ENCODE measurements around the gene USP31. TPM values are rescaled to one million over a fixed set of nuclear protein-coding genes. Genes with fewer than 3 reads are reported as not detected.

USP31 gene
- total and polyA plus RNA-seq, 2 of the 13 experiments (the other 11 are each of a cell fraction or from before 2014, with no cell fraction given), result 22.5 to 23.3 TPM

DNA sequence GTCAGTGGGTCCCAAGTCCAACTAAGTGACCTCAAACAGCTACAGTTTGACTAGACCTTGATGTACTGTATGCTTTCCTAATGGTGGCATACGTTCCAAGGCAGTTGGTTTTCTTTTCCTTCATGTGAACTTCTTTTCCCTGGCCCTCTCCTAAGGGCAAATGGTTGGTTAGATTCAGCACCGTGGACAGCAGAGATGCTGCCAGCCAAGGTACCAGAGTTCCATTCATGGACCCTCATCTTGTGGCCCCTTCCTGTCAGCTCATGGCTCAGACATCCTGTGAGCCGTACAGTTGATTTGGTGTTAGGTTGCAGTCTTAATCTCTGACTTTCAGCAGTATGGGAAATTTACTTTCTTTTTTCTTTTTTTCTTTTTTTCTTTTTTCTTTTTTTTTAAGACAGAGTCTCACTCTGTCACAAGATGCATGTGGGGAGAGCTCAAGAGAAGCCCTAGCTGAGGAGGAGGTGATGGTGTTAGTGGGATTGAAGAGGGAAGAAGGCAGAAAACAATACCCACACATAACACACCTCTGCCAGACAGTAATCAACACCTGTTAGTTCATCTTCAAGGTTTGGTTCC, 122.4 kb downstream of the USP31 start (continued):
- TF ChIP-seq MBD4 (IDR thresholded peaks at IDR 0.05; ENCODE audit: borderline replicate concordance, low read length), result no peak
- no peak for TF ChIP-seq SMARCC2 (IDR thresholded peaks at IDR 0.05)
- no peak for TF ChIP-seq ZNF558 (CRISPR knock-in tag; IDR thresholded peaks at IDR 0.05; ENCODE audit: borderline replicate concordance)
- no peak for TF ChIP-seq TARDBP (CRISPR knock-in tag; IDR thresholded peaks at IDR 0.05)
- no peak for TF ChIP-seq HOXA7 (CRISPR knock-in tag; IDR thresholded peaks at IDR 0.05)
- peak; percentile 71; the same call in 1 of the 2 replicates for TF ChIP-seq ZKSCAN8 (CRISPR knock-in tag; IDR thresholded peaks at IDR 0.05; ENCODE audit: borderline replicate concordance)
- no peak for TF ChIP-seq ZNF850 (CRISPR knock-in tag; conservative IDR thresholded peaks at IDR 0.05)
- TF ChIP-seq JUNB (CRISPR knock-in tag; IDR thresholded peaks at IDR 0.05; ENCODE audit: borderline replicate concordance), result no peak
- TF ChIP-seq ZNF225 (CRISPR knock-in tag; IDR thresholded peaks at IDR 0.05), result no peak
- TF ChIP-seq, protein P1, sequence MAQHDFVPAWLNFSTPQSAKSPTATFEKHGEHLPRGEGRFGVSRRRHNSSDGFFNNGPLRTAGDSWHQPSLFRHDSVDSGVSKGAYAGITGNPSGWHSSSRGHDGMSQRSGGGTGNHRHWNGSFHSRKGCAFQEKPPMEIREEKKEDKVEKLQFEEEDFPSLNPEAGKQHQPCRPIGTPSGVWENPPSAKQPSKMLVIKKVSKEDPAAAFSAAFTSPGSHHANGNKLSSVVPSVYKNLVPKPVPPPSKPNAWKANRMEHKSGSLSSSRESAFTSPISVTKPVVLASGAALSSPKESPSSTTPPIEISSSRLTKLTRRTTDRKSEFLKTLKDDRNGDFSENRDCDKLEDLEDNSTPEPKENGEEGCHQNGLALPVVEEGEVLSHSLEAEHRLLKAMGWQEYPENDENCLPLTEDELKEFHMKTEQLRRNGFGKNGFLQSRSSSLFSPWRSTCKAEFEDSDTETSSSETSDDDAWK (CRISPR knock-in tag; IDR thresholded peaks at IDR 0.05), result no peak
- TF ChIP-seq TBX3 (IDR thresholded peaks at IDR 0.05; ENCODE audit: borderline replicate concordance), result no peak
- TF ChIP-seq HHEX (CRISPR knock-in tag; IDR thresholded peaks at IDR 0.05), result no peak
- TF ChIP-seq ZNF441 (CRISPR knock-in tag; IDR thresholded peaks at IDR 0.05; ENCODE audit: borderline replicate concordance), result peak; percentile 83; the same call in 1 of the 2 replicates
- peak; percentile 57; the same call in 1 of the 2 replicates for TF ChIP-seq MEF2D (CRISPR knock-in tag; IDR thresholded peaks at IDR 0.05)
- TF ChIP-seq, protein P2, sequence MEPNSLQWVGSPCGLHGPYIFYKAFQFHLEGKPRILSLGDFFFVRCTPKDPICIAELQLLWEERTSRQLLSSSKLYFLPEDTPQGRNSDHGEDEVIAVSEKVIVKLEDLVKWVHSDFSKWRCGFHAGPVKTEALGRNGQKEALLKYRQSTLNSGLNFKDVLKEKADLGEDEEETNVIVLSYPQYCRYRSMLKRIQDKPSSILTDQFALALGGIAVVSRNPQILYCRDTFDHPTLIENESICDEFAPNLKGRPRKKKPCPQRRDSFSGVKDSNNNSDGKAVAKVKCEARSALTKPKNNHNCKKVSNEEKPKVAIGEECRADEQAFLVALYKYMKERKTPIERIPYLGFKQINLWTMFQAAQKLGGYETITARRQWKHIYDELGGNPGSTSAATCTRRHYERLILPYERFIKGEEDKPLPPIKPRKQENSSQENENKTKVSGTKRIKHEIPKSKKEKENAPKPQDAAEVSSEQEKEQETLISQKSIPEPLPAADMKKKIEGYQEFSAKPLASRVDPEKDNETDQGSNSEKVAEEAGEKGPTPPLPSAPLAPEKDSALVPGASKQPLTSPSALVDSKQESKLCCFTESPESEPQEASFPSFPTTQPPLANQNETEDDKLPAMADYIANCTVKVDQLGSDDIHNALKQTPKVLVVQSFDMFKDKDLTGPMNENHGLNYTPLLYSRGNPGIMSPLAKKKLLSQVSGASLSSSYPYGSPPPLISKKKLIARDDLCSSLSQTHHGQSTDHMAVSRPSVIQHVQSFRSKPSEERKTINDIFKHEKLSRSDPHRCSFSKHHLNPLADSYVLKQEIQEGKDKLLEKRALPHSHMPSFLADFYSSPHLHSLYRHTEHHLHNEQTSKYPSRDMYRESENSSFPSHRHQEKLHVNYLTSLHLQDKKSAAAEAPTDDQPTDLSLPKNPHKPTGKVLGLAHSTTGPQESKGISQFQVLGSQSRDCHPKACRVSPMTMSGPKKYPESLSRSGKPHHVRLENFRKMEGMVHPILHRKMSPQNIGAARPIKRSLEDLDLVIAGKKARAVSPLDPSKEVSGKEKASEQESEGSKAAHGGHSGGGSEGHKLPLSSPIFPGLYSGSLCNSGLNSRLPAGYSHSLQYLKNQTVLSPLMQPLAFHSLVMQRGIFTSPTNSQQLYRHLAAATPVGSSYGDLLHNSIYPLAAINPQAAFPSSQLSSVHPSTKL (CRISPR knock-in tag; IDR thresholded peaks at IDR 0.05), result peak; percentile 59
- peak; percentile 74 for TF ChIP-seq YEATS2 (CRISPR knock-in tag; IDR thresholded peaks at IDR 0.05; ENCODE audit: borderline replicate concordance)
- TF ChIP-seq POLR2G (IDR thresholded peaks at IDR 0.05; ENCODE audit: low read depth, low read length), result no peak
- no peak for TF ChIP-seq ZNF589 (CRISPR knock-in tag; conservative IDR thresholded peaks at IDR 0.05)
- TF ChIP-seq ZNF230 (CRISPR knock-in tag; IDR thresholded peaks at IDR 0.05), result no peak; the same call in 1 of the 2 replicates
- TF ChIP-seq ZNF713 (CRISPR knock-in tag; IDR thresholded peaks at IDR 0.05), result no peak
- TF ChIP-seq, protein P3, sequence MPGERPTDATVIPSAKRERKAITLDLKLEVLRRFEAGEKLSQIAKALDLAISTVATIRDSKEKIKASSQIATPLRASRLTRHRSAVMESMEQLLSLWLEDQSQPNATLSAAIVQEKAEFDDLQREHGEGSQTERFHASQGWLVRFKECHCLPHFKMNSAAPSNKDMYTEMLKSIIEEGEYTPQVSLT (CRISPR knock-in tag; IDR thresholded peaks at IDR 0.05; ENCODE audit: borderline replicate concordance, low read depth), result no peak
- no peak for TF ChIP-seq ZNF678 (CRISPR knock-in tag; IDR thresholded peaks at IDR 0.05)
- no peak for TF ChIP-seq ASH2L (IDR thresholded peaks at IDR 0.05; ENCODE audit: insufficient read length, low read depth, low read length)
- no peak for TF ChIP-seq ZNF33B (CRISPR knock-in tag; IDR thresholded peaks at IDR 0.05)
- TF ChIP-seq GABPA (IDR thresholded peaks at IDR 0.05; ENCODE audit: low read depth, low read length), result no peak
- TF ChIP-seq GABPA (CRISPR knock-in tag; IDR thresholded peaks at IDR 0.05; ENCODE audit: low read depth), result no peak
- TF ChIP-seq ZNF468 (CRISPR knock-in tag; IDR thresholded peaks at IDR 0.05), result no peak
- TF ChIP-seq RORA (CRISPR knock-in tag; IDR thresholded peaks at IDR 0.05), result no peak

Measured in HepG2 (cell line).